ENCODE measurements around the gene PRDM1.

The PRDM1 gene

GRCh38 chr6:106098383-106099234 lies 12.5 kb downstream of the PRDM1 start:
- DNase-seq = peak; percentile 30

- DNase-seq = no peak
These were observed 13.1 kb downstream of the PRDM1 start for GRCh38 chr6:106099235-106099537.

DNA sequence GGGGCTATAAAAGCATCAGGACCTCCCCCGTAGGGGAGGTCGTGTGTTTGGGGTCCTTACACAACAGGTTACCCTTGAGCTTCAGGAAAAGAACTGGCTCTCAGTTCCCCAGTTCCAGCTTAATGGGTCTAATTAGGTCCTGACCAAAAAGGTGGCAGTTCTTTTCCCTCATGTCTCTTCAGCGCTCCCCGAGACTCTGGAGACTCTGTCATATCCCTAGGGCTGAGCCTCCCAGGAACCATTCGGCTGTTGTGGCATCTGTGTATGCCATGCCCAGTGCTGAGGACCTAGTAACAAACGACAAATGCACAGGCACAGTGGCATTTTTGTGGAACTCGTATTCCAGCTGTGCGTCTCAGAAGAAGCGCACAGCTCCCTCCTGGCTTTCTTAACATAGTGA lies 14.6 kb downstream of the PRDM1 start:
- DNase-seq = no peak

- no peak for DNase-seq
These were observed 15.3 kb downstream of the PRDM1 start for GRCh38 chr6:106101466-106101865.

- no peak for DNase-seq
These were observed 15.9 kb downstream of the PRDM1 start for GRCh38 chr6:106102034-106102433.

DNA sequence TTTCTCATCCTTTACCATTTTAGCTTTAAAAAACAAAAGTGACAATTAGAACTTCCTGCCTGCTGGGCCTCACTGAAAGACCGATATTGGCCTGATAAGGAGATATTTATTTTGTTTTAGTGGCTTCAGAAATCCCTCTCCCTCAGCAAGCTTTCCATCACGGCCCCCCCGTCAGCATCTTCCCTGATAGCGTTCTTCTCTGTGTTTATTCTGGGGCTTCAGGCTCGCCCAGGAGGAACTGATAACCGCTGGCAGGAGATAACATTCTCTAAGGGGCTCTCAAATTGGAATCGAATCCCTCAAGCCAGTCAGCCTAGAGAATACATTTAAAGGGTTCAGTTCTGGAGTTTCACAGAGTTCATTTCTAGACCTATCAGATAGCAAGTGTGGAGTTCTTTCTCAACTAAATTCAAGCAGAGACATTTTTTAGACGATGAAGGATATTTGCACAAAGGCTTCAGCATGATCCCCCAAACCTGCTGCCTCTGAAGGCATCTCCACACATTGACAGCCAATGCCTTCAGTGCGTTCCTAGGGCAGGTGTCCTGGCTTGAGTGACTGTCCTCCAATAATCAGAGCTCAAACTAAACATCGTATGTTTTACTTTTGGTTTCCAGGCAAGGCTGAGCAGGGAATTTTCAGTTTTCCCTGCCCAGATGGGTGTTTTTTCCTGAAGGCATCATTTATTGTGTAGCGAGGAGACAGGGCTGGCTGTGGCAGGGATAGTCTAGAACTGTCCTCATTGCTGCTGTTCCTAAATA lies 17.0 kb downstream of the PRDM1 start:
- DNase-seq = no peak

- DNase-seq = no peak
These were observed 17.6 kb downstream of the PRDM1 start for GRCh38 chr6:106103728-106104109.

- no peak for DNase-seq
These were observed 18.3 kb downstream of the PRDM1 start for GRCh38 chr6:106104476-106104875.

DNA sequence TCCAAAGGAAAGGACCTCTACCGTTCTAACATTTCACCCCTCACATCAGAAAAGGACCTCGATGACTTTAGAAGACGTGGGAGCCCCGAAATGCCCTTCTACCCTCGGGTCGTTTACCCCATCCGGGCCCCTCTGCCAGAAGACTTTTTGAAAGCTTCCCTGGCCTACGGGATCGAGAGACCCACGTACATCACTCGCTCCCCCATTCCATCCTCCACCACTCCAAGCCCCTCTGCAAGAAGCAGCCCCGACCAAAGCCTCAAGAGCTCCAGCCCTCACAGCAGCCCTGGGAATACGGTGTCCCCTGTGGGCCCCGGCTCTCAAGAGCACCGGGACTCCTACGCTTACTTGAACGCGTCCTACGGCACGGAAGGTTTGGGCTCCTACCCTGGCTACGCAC lies 18.8 kb downstream of the PRDM1 start:
- no peak for DNase-seq

DNA sequence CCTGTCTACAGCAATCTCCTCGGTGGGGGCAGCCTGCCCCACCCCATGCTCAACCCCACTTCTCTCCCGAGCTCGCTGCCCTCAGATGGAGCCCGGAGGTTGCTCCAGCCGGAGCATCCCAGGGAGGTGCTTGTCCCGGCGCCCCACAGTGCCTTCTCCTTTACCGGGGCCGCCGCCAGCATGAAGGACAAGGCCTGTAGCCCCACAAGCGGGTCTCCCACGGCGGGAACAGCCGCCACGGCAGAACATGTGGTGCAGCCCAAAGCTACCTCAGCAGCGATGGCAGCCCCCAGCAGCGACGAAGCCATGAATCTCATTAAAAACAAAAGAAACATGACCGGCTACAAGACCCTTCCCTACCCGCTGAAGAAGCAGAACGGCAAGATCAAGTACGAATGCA lies 19.4 kb downstream of the PRDM1 start:
- no peak for DNase-seq

- no peak for DNase-seq
These were observed 20.3 kb downstream of the PRDM1 start for GRCh38 chr6:106106276-106107042.

DNA sequence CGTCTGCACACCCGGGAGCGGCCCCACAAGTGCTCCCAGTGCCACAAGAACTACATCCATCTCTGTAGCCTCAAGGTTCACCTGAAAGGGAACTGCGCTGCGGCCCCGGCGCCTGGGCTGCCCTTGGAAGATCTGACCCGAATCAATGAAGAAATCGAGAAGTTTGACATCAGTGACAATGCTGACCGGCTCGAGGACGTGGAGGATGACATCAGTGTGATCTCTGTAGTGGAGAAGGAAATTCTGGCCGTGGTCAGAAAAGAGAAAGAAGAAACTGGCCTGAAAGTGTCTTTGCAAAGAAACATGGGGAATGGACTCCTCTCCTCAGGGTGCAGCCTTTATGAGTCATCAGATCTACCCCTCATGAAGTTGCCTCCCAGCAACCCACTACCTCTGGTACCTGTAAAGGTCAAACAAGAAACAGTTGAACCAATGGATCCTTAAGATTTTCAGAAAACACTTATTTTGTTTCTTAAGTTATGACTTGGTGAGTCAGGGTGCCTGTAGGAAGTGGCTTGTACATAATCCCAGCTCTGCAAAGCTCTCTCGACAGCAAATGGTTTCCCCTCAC lies 21.0 kb downstream of the PRDM1 start:
- no peak for DNase-seq

DNA sequence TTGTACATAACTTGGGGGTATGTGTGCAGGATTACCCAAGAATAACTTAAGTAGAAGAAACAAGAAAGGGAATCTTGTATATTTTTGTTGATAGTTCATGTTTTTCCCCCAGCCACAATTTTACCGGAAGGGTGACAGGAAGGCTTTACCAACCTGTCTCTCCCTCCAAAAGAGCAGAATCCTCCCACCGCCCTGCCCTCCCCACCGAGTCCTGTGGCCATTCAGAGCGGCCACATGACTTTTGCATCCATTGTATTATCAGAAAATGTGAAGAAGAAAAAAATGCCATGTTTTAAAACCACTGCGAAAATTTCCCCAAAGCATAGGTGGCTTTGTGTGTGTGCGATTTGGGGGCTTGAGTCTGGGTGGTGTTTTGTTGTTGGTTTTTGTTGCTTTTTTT lies 22.0 kb downstream of the PRDM1 start:
- DNase-seq = no peak

GRCh38 chr6:106109029-106109428 lies 22.9 kb downstream of the PRDM1 start:
- no peak for DNase-seq

GRCh38 chr6:106110164-106110826 lies 24.2 kb downstream of the PRDM1 start:
- DNase-seq = no peak

DNA sequence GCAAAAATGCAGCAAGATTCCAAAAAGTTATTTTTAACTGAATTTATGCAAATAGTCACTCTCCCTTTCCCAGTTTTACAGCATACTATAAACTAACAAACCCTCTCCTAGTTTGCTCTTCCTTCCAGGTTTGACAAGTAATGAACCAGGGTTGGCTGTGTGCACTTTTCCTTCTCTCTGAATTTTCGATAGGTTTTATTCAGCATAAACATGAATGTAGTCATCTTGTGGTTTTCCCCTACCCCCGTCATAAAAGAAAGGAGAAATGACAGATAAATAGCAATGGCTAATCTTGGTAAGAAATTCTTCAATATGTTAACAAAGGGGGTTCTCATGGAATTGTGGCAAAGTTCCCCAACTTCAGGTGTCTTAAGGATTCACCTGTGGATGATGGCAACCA lies 26.3 kb downstream of the PRDM1 start:
- DNase-seq = no peak

- DNase-seq = no peak
These were observed 27.3 kb downstream of the PRDM1 start for GRCh38 chr6:106113256-106113959.

- no peak for DNase-seq
These were observed 28.4 kb downstream of the PRDM1 start for GRCh38 chr6:106114492-106114891.

GRCh38 chr6:106115286-106115685 lies 29.1 kb downstream of the PRDM1 start:
- no peak for DNase-seq

- no peak for DNase-seq
These were observed 30.1 kb downstream of the PRDM1 start for GRCh38 chr6:106116125-106116832.

DNA sequence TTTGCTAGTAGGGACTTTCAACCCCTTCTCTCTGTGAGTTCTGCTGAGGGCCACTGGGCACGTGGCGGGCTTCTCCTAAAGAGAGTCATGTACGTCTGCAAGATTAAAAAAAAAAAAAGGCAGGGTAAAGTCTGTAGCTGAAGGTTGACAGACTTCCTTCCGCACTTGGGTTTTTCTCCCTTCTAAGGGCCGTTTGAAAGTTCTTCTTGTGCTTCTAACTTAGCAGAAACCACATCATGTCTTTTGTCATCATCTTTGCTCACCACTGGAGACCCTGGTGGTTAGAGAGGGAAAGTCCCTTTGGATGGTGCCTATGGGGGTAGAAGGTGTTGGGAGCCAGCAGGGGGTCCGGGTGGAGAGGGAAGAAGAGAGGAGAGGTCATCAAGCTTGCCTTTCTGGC lies 31.4 kb downstream of the PRDM1 start:
- DNase-seq = no peak

All from HCEC 1CT (cell line).